DOHH2 (cell line): ENCODE data around the gene WDR7.

Experiments
- EZH2phosphoT487 ChIP-seq: fragments of 200-600 bp; sonication (generic); IDR thresholded peaks from 2 replicates; pipeline ENCODE4 v1.6.1; 2017; ENCODE audit warnings: borderline replicate concordance, mild to moderate bottlenecking, antibody characterized with exemption, low read length, moderate library complexity, mixed read lengths
- TF ChIP-seq, protein P1 (sequence below): fragments of 200-600 bp; sonication (generic); IDR thresholded peaks from one replicate; pipeline ENCODE4 v1.5.1; 2014; ENCODE audit warnings: antibody characterized with exemption, mild to moderate bottlenecking, low read depth, low read length; ENCODE audit not compliant: poor library complexity, severe bottlenecking

DNA sequence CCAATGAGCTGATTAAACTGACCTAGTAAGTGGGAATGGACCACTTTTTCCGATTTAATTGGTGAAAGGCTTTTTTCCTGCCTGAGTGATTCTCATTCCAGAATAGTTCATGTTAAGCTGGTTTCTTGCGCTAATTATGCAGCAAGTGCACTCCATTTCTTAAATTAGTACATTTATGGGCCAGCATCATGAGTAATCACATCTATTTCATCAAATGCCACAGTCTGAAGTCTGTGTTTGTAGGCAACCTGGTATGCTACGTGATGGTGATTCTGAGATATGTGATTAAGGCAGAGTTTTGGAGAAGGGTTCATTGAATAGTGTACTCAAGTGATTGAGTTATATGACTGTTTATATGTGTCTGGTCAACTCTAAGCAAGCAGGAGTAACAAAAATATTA lies 367.7 kb downstream of the WDR7 start:
- no peak for TF ChIP-seq EZH2phosphoT487
- TF ChIP-seq, protein P1, sequence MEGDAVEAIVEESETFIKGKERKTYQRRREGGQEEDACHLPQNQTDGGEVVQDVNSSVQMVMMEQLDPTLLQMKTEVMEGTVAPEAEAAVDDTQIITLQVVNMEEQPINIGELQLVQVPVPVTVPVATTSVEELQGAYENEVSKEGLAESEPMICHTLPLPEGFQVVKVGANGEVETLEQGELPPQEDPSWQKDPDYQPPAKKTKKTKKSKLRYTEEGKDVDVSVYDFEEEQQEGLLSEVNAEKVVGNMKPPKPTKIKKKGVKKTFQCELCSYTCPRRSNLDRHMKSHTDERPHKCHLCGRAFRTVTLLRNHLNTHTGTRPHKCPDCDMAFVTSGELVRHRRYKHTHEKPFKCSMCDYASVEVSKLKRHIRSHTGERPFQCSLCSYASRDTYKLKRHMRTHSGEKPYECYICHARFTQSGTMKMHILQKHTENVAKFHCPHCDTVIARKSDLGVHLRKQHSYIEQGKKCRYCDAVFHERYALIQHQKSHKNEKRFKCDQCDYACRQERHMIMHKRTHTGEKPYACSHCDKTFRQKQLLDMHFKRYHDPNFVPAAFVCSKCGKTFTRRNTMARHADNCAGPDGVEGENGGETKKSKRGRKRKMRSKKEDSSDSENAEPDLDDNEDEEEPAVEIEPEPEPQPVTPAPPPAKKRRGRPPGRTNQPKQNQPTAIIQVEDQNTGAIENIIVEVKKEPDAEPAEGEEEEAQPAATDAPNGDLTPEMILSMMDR: no peak
